ENCODE results near the gene KLHL29. TPM values are rescaled to one million over a fixed set of nuclear protein-coding genes. Genes with fewer than 3 reads are reported as not detected.

The KLHL29 gene
- total RNA-seq, 1 experiment from 2014 or later, result 3.4 TPM

DNA sequence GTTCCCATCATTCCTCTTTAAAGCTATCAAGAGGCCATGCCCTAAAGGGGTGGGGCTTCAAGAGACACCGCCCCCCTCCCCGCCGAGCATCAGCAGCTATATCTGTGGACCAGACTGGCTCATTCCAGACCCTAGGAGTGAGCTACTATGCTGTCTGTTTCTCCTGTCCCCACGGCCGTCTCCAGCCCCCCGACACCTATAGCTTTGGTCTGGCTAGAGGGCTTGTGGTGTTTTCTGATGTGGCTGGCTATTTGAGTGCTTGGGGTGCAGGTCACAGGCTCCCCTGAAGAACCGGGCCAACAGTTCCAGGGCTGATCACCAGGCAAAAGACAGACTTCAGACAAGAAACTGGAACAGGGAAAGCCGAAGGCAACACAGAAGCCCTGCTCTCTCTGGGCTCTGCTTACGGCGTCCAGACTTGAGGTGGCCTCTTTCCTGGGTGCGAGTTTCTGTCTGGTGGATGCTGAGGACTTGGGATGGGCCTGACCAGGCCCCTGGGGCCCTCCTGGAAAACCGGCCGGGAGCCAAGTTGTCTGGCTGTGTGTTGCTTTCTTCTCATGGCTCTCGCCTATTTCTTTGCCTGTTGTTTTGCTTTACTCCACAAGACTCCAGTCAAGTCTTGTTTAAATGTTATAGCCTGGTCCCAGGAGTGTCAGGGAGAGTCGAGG, 83.6 kb downstream of the KLHL29 start:
- Histone ChIP-seq H3K4me3 (no peak overlapping the region), H3K4me1 (replicated peaks; ENCODE audit: insufficient read depth) (no peaks in the 10 kb centered on the region), H3F3A (ENCODE audit: insufficient read depth, low read depth) (no peaks in the 10 kb centered on the region), H3K9me2 (ENCODE audit: insufficient read depth) (no peaks in the 10 kb centered on the region), H2AFZ (no peak overlapping the region), H3K27ac (no peak overlapping the region), H3K9me3 (ENCODE audit: insufficient read depth, low read depth) (no peaks in the 10 kb centered on the region), H3K36me3 (ENCODE audit: low read depth) (no peaks in the 10 kb centered on the region), H3K79me2 (ENCODE audit: low read depth) (no peaks in the 10 kb centered on the region), H3K27me3 (ENCODE audit: insufficient read depth, low read depth) (no peaks in the 10 kb centered on the region), H4K20me1 (ENCODE audit: insufficient read depth) (no peaks in the 10 kb centered on the region; the same call in 1 of the 2 replicates), H3K4me2 (no peak overlapping the region)
- TF ChIP-seq EZH2 (IDR thresholded peaks at IDR 0.05; ENCODE audit: low read depth), result no peak
- TF ChIP-seq, protein P1, sequence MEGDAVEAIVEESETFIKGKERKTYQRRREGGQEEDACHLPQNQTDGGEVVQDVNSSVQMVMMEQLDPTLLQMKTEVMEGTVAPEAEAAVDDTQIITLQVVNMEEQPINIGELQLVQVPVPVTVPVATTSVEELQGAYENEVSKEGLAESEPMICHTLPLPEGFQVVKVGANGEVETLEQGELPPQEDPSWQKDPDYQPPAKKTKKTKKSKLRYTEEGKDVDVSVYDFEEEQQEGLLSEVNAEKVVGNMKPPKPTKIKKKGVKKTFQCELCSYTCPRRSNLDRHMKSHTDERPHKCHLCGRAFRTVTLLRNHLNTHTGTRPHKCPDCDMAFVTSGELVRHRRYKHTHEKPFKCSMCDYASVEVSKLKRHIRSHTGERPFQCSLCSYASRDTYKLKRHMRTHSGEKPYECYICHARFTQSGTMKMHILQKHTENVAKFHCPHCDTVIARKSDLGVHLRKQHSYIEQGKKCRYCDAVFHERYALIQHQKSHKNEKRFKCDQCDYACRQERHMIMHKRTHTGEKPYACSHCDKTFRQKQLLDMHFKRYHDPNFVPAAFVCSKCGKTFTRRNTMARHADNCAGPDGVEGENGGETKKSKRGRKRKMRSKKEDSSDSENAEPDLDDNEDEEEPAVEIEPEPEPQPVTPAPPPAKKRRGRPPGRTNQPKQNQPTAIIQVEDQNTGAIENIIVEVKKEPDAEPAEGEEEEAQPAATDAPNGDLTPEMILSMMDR (conservative IDR thresholded peaks at IDR 0.05), result no peak
- ChIA-PET CTCF (no interaction called here), POLR2A (ENCODE audit: unreplicated experiment) (no interaction called here)
- no peak for DNase-seq
- intact Hi-C loops (cut with micrococcal nuclease; ENCODE audit: unreplicated experiment), result no loop called here
- no TSS peak for BruUV-seq (replicated peaks)

DNA sequence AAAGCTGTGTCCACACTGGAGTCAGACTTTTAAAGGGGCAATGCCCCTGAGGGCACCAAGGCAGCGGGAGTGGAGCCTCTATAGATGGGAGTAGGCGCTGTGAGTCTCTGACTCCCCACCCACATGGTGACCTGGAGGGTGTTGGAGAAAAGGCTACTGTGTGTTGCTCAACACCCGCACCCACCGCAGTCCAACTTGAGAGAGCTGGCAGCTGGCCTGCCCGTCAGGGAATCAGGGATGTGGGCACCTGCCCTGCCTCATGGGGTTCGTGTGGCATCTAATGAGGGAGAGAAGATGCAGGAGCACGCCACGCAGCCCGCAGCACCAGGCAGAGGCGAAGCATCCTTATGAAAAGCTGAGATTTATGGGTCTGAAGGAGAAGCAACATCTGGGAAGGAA, 84.2 kb downstream of the KLHL29 start:
- no TSS peak for BruUV-seq (replicated peaks)
- no peaks in the 10 kb centered on the region for H3K36me3 ChIP-seq (ENCODE audit: low read depth)
- H3K27ac ChIP-seq, result no peak overlapping the region
- ChIA-PET CTCF (no interaction called here), POLR2A (ENCODE audit: unreplicated experiment) (no interaction called here)
- H3K4me1 ChIP-seq (replicated peaks; ENCODE audit: insufficient read depth), result no peaks in the 10 kb centered on the region
- DNase-seq, result no peak
- no peak overlapping the region for H3K4me2 ChIP-seq
- no peak for TF ChIP-seq EZH2 (IDR thresholded peaks at IDR 0.05; ENCODE audit: low read depth)
- TF ChIP-seq, protein P1 (conservative IDR thresholded peaks at IDR 0.05), result no peak
- H4K20me1 ChIP-seq (ENCODE audit: insufficient read depth), result no peaks in the 10 kb centered on the region; the same call in 1 of the 2 replicates
- no peak overlapping the region for H2AFZ ChIP-seq
- no peaks in the 10 kb centered on the region for H3K9me2 ChIP-seq (ENCODE audit: insufficient read depth)
- intact Hi-C loops (cut with micrococcal nuclease; ENCODE audit: unreplicated experiment), result no loop called here
- no peaks in the 10 kb centered on the region for H3K27me3 ChIP-seq (ENCODE audit: insufficient read depth, low read depth)
- H3F3A ChIP-seq (ENCODE audit: insufficient read depth, low read depth), result no peaks in the 10 kb centered on the region
- H3K4me3 ChIP-seq, result no peak overlapping the region
- H3K79me2 ChIP-seq (ENCODE audit: low read depth), result no peaks in the 10 kb centered on the region
- H3K9me3 ChIP-seq (ENCODE audit: insufficient read depth, low read depth), result no peaks in the 10 kb centered on the region

DNA sequence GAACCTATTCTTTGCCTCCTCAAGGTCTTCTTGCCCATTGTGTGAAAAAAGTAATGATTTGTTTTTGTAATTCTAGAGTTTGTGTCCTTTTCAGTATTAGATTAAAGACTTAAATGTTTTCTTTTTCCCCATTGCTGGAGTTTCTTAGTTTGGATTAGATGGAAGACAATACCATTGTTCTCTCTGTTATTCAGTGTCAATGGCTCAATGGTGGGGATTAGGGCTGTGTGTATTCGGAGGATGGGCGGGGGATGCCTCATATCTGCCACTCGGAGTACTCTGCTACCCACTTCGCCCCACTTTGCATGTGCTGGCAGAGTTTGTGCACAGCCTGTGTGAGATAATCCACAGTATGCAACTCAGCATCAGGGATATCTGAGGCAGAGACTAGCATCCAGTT, 90.1 kb downstream of the KLHL29 start:
- no peaks in the 10 kb centered on the region for H3K79me2 ChIP-seq (ENCODE audit: low read depth)
- no TSS peak for BruUV-seq (replicated peaks)
- no peak overlapping the region for H3K27ac ChIP-seq
- H4K20me1 ChIP-seq (ENCODE audit: insufficient read depth), result no peaks in the 10 kb centered on the region
- no peaks in the 10 kb centered on the region for H3K9me2 ChIP-seq (ENCODE audit: insufficient read depth)
- H3F3A ChIP-seq (ENCODE audit: insufficient read depth, low read depth), result no peaks in the 10 kb centered on the region
- CTCF ChIA-PET, result no interaction called here
- H3K4me3 ChIP-seq, result no peak overlapping the region
- POLR2A ChIA-PET (ENCODE audit: unreplicated experiment), result no interaction called here
- DNase-seq, result no peak
- H2AFZ ChIP-seq, result no peak overlapping the region
- no peak for TF ChIP-seq EZH2 (IDR thresholded peaks at IDR 0.05; ENCODE audit: low read depth)
- TF ChIP-seq, protein P1 (conservative IDR thresholded peaks at IDR 0.05), result no peak
- H3K27me3 ChIP-seq (ENCODE audit: insufficient read depth, low read depth), result no peaks in the 10 kb centered on the region
- no peaks in the 10 kb centered on the region for H3K36me3 ChIP-seq (ENCODE audit: low read depth)
- H3K9me3 ChIP-seq (ENCODE audit: insufficient read depth, low read depth), result no peaks in the 10 kb centered on the region
- 0 out of 2 replicates have a peak, but pooled peaks cover under 1% of the 10 kb centered on the region for H3K4me1 ChIP-seq (replicated peaks; ENCODE audit: insufficient read depth)
- no peak overlapping the region for H3K4me2 ChIP-seq
- intact Hi-C loops (cut with micrococcal nuclease; ENCODE audit: unreplicated experiment), result no loop called here
